GM21717 (cell line): ENCODE measurements around the gene RPA3.

Source experiments
- ATAC-seq: cut with Tn5 transposase; IDR thresholded peaks from one replicate; pipeline ENCODE4 v1.9.1; 2021; ENCODE audit warnings: mild to moderate bottlenecking, moderate library complexity; ENCODE audit not compliant: unreplicated experiment

RPA3 gene

DNA sequence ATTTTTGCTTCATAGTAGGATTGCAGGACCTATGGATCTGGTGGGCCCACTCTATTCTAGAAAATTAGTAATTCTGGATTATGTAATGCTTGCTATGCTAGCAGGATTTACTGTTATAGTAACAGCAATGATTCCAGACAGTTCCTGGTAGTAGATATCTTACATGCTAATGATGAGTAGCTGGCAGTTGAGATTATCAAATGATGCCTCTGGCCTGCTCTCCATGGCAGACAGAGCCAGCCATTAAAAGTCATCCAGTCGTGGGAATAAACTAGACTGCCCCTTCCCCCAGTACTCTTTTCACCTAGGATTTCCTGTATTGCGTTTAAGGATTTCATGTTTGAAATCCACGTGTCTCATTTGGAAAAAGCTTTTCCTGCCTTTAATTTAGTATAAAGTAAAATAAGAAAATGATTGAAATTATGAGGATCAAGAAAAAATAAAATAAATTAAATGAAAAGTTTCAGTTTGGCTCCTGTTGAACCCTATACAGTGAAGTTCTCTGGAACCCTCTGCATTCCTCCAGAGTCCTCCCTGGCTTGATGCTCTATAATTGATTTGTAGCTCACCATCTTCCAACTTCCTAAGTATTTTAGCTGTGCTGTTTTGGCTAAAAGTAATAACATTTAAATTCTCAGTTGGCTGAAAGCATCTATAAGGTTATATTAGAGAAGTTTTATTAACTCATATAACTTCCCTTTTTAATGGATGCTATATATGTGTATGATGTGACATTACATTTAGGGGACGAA lies 63.3 kb downstream of the RPA3 start:
- no peak for ATAC-seq

DNA sequence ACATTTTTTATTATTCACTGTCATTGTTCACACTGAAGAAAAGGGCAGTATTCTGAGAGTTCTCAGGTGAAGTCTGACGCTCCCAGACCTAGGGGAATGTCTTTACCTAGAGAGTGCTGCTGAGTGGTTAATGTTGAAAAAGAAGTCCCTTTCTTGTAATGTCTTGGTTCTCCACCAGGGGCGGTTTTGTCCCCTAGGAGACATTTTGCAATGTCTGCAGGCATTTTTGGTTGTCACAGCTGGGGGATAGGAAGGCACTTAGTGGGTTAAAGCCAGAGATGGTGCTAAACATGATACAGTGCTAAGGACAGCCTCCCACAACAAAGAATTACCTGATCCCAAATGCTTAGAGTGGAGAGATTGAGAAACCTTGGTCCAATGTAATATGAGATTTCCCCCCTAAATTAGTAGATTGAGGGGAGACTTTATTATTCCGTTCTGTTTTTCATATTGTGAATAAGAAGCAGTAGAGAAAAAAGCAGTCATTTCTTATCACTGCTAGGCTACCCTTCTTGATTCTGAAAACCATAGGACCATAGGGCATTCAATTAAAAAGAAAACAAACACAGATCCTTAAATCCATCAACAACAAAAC lies 64.7 kb downstream of the RPA3 start:
- ATAC-seq: no peak

DNA sequence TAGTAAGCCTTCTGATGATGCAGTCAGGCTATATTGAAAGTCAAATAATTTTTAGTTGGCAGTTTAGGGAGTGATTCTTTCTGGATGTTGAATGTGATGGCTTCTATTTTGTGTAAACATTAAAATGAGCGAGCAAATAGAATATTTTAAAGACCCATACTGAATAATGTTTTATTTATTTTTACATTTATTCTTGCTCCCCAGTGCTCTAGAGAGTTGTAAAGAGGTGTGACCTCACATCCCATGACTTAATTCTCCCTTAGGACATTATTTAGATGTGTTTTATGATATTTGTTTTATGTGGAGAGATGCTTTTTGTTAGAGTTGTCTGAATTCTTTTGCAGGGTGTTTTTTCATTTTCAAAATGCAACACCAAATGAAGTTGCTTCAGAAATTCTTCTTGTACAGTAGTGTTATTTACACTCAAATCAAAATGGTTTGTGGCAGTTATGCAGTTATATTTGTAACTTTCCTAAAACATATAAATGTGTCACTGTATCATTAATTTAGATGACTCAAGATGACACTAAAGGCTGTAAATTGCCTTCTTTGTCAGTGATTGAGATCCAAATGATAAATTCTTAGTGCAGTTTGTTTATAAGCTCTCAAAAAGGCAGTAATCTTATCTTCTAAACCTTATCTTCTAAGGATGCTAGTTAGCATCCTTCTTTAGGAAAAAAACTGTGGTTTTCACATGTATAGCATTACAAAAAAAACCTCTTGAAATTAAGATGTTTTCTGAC lies 65.4 kb downstream of the RPA3 start:
- ATAC-seq: no peak

DNA sequence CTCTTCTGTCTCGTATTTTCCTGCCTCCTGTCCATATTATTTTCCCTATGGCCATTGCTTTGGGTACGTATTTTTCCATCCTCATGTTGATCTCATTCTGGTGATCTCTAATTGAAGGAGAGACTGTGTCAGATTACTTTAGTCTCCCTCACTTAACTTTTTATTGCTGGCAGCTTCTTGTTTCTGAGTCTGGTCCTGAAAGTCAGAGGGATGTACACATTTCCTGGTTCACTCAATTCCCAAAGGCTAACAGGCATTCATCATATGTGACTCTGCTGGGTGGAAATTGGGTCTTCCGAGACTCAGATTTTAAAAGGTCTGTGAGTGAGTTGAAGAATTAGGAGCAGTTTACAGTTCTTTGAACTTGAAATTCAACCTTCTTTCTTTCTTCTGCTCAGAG lies 66.9 kb downstream of the RPA3 start:
- ATAC-seq: no peak

DNA sequence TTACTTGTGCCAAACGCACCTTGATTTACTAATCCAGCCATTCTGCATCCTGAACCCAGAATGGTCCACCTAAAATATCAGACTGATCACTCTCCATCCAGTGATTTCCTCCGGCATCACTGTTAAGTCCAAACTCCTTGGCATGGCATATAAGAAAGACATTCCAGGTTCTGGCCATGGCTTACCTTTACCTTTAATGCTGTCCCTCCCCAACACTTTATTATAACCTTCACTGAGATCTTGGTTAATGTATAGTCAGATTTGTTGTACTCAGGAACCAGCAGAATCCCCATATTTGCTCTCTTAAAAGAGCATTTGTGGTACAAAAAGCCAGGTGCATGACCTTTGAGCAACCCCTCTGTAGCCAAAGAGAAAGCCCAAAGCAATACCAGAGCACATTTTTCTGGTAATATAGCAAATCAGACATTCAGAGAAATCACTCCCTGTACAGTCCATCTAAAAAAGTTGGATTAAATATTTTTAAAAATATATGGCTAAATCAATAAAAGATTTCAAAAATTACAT lies 67.7 kb downstream of the RPA3 start:
- no peak for ATAC-seq

DNA sequence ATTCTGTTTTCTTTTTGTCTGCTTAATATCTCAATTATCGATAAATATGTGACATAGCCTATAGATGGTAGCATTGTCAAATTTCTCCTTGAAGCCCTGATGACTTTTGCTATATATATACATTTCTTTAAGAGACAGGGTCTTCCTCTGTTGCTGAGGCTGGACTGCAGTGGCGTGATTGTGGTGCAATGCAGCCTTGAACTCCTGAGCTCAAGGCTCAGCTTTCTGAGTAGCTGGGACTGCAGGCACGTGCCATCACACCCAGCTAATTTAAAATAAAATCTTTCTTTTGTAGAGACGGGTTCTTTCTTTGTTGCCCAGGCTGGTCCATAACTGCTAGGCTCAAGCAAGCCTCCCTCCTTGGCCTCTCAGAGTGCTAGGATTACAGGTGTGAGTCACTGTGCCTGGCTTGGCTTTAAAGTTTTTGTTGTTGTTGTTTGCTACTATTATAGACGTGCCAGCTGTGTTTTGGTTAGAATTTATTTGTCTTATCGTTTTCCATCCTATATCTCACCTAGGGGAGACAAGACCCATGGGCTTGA lies 70.8 kb downstream of the RPA3 start:
- ATAC-seq: no peak

DNA sequence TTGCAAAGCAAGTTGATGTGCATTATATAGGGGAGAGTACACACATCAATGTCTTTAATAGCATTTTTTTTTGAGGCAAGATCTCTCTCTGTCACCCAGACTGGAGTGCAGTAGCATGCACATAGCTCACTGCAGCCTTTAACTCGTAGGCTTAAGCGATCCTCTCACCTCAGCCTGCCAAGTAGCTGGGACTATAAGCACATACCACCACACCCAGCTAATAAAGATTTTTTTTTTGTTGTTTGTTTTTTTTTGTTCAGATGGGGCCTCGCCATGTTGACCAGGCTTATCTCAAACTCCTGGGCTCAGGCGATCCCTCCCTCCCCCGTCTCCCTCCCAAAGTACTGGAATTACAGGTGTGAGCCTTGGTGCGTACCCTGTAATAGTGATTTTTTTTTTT lies 76.3 kb downstream of the RPA3 start:
- ATAC-seq: no peak

DNA sequence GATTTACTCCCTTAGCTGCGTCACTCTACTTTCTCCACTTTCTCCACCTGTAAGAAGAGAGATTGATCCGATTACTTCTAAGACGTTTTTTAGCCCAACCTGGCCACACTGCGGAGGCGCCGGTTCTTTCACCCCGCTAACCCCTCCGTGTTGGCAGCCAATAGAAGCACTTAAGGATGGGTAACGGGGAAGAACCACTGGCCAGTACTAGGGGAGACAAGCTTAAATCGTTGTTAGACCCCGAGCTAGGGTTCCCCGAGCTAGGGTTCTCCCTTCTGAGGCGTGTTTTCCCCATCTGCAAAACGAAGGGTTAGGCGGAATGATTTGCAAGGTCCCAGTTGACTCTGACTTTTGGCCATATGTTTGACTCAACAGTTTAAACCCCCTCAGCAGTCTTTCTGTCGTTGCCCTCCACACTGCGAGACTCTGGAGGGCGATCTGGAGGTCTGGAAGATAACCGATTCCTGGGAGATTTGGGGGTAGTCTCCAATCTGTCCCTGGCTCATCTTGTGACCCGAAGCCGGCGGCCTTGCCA lies 77.2 kb downstream of the RPA3 start:
- peak; percentile 12 for ATAC-seq

DNA sequence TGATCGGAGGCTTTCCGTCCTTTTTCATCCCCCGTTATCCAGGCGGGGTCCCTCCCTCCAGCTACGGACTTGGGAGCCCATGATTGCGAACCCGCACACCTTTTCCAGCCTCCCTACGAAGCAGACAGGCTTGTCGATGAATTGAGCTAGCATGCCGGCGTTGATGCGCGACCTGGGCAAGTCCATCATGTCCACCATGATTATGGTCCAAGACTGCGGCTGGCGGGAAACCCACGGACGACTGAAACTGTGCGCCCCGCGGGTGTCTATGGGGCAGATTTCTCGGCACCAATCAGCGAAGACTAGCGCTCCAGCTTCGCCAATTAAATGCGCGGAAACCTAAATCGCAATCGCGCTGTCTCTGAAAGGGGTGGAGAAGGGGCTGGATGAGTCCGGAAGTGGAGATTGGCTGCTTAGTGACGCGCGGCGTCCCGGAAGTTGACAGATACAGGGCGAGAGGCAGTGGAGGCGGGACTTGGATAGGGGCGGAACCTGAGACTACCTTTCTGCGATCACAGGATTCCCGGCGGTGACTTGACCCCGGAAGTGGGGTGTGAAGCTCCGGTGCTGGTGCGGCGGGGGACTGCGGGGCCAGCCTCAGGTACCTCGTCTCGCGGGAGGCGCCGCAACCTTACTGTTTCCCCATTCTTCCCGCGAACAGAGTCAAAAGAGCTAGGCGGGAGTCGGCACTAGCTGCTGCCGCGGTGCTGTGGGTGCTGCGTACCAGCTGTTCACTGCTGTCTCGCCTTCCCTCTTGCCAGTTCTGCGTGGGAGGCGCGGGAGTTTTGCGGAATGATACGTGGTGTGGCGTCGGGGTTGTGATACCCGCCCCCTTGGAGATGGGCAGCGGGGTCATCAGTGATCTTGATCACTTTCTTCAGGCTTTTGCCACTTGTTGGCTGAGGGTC lies 77.9 kb downstream of the RPA3 start, which contains the start of gene UMAD1:
Gene UMAD1 (plus strand): TSS at position 532 of the 908 bp plus-strand sequence. CDS start 32,620 bp downstream, outside the sequence.
- ATAC-seq: peak; percentile 99

DNA sequence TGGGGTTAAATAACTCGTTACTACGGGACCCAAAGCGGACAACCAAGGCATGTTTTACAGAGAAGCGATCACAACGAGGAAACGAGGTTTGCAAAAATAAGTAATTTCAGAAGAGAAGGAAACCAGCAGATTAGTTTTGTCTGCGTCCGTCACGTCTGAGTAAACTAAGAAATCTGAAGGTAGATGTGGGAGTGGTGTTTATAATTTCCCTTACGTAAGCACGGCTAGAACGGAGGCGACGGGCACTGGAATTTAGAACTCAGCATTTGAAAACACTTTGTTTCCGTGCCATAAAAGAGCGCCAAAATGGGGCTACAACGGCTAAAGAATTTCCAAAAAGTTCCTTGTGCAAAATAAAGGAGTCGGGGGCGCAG lies 78.6 kb downstream of the RPA3 start:
- no peak for ATAC-seq

DNA sequence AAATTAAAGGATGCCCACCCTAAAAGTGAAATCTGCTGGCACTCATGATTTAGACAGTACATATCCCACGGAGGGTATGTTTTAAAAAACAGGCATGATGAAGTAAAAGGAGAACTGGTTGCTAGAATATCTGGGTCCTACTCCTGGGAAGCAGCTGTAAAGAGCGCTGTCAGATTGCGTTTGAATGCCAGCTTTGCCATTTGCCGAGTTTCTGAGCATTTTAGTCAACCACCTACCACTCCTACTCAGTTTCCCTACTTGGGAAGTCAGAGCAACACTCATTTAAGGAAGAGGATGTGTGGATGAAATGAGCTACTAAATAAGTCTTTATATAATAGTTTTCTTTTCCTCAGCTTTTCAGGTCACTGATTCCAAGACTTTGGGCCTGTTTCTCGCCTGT lies 79.0 kb downstream of the RPA3 start:
- ATAC-seq: no peak

DNA sequence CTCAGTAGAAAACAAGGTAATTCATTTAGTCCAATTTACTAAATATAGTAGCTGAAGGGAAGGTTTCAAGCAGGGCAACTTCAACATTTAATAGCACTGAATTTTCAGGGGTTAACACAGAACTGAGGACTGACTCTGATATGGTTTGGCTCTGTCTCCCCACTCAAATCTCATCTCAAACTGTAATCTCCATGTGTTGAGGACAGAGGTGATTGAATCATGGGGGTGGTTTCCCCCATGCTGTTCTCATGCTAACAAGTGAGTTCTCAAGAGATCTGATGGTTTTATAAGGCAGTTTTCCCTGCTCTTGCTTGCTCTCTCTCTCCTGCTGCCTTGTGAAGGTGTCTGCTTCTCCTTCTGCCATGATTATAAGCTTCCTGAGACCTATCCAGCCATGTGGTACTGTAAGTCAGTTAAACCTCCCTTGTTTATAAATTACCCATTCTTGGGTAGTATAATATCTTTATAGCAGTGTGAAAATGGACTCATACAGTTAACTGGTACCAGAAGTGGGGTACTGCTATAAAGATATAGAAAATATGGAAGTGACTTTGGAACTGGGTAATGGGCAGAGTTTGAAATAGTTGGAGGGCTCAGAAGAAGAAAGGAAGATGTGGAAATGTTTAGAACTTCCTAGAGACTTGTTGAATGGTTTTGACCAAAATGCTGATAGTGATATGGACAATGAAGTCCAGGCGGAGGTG lies 87.6 kb downstream of the RPA3 start:
- ATAC-seq: no peak

DNA sequence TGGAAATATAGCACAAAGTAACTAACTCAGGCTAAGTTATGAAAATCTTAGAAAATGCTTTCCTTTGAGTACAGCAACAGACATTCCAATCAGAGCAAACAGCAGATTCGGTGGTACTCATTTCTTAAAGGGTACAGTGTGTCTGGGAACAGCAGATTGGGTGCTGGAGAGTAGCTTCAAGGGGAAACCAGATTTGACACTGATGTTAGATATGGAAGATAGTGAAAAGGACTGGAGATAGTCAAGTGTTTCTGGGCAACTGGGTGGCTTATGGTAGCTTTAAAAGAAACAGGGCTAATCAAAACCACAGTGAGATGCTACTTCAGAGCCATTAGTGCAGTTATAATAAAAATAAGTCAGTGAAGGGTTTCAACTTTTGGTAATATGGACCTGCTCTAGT lies 89.9 kb downstream of the RPA3 start:
- ATAC-seq: no peak

DNA sequence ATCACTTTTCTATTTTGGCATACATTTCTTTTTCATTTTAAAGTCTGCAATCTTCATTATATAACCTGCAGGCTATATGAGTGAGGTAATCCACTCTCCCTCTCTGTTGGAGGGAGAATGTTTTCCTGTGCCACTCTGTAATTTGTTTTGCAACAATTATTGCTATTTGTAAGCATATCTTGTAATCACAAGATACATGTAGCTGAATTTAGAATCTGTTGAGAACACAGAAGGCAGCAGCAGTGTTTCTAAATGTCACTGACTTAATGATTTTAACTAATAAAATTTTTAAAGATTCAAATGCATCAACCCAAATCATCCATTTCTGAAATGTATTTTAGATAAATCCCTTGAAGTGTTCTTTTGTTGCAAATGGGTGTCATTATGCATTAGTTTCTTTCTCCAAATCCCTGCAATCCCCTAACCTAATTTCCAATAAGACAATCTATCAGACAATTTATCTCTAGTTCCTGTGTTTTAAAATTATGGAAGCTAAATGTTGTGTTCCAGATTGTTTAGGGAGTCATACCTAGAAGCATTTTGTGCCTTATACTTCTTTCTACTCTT lies 97.7 kb downstream of the RPA3 start:
- no peak for ATAC-seq

DNA sequence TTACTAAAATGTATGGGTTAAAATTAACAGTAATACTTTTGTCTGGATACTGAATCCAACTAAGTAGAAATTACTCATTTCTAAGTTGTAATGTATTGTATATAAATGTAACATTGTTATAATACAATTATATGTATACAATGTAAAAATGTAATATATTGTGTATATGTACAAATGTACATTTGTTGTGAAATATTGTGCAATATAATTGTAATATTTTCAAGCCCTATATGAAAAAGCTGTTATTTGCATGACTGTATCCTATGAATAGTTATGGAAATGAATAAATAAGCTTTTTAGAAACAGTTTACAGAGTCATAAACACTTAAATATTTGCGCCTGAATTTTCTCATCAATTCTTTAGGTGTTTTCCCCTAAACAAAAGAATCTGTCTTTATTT lies 98.2 kb downstream of the RPA3 start:
- ATAC-seq: no peak

DNA sequence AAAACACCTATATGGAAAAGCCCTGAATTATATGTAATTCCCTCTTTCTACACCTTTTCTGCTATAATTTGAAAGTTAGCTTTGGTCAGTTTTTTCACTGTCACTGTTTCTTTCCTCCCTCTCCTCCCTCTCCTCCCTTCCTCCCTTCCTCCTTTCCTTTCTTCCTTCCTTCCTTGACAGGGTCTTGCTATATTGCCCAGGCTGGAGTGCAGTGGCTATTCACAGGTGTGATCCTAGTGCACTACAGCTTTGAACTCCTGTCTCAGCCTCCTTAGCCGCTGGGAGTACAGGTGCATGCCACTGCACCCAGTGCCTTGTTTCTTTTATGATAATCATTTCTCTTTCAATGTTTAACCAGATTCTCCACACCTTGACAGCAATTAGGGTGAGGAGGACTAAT lies 100.0 kb downstream of the RPA3 start:
- no peak for ATAC-seq

DNA sequence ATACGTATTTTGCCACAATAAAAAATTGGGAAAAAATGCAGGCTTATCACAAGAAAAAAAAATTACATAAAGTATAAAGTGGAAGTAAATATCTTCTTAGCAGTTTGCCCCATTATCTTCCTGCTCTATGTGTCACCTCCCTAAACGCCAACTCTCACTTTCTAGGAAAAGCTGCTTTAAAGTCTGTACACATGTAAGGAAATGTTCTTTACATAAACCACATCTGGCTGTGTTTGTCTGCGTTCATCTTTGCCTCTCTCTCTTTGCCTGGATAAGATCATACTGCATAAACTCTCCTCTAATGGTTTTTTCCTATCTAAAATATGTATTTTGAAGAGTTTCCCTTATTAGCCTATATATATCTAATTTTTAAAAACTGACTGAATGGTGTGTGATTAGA lies 100.9 kb downstream of the RPA3 start:
- ATAC-seq: no peak

DNA sequence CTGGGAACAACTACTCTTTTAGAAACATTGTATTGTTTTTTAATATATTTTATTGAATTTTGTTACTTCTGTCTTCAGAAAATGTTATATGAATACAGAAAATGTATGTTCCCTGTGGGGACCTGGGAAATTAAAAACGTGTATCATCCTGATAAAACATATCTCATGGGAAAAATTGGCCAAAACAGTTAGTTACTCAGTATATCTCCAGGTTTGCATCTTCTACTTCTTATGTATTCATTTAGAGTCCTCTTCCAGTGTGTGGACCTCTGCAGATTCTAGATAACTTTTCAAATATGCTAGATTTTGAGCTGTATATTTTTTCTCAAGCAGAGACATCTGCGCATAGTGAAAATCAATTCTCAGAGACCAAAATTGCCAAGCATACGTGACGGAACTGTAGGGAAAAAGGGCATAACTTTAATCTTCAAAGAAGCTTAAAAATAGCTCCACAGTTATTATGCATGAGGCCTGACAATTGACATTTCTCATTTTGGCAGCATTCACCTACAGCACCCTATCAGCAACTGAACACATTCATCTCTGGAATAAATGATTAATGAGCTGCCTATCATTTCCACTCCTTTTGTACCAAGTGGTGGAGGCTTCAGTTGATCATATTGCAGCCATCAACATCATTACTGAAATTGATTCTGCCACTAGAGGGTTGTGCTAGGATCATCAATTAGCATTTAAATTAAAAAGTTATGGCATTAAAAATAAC lies 104.2 kb downstream of the RPA3 start:
- no peak for ATAC-seq

DNA sequence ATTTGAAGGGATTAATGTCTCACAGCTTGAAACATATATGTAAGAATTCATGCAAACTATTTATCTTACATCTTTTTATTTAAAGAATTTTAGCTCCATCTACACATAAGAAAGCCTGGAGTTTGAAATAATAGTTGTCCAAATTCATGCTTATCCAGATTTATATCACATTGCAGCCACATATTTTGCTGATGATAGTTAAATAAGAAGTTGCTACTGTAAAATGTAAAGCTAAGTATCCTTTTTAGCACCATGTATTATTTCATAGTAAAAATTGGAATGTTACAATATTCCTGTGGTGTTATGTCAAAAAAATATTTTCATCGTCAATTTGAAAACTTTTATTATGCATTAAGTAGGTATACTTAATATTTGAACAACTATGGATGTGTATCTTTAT lies 105.2 kb downstream of the RPA3 start:
- no peak for ATAC-seq
